Esophagus (tissue), 2 donors: Measurements from ENCODE around the gene ADARB2. TPM values are rescaled to one million over a fixed set of nuclear protein-coding genes. Genes with fewer than 3 reads are reported as not detected.
"Not testable (repeated sequence)": the region's sequence is repeated elsewhere in the genome, so short reads cannot be mapped to it uniquely, and the experiment has no call there.

Experiments used
- H3K27ac ChIP-seq, 2 donors: one replicate each; pipeline ENCODE4 v1.5.1; 2013; ENCODE audit warnings: low read depth in 2 of 2, mild to moderate bottlenecking in 2 of 2, inconsistent platforms in 1 of 2, low read length in 1 of 2, moderate library complexity in 1 of 2
- H3K27me3 ChIP-seq, 2 donors: one replicate each; pipeline ENCODE4 v1.6.1; 2013; ENCODE audit warnings: low read length in 2 of 2, control low read depth in 1 of 2, mild to moderate bottlenecking in 1 of 2; ENCODE audit not compliant: insufficient read depth in 2 of 2, control insufficient read depth in 1 of 2
- H3K36me3 ChIP-seq, 2 donors: one replicate each; pipeline ENCODE4 v1.6.1; 2013; ENCODE audit warnings: low read length in 1 of 2; ENCODE audit not compliant: control insufficient read depth in 2 of 2, insufficient read depth in 2 of 2
- H3K4me1 ChIP-seq, 2 donors: one replicate each; pipeline ENCODE4 v1.6.1; 2013; ENCODE audit warnings: low read length in 1 of 2; ENCODE audit not compliant: control insufficient read depth in 2 of 2, insufficient read depth in 2 of 2
- H3K4me3 ChIP-seq, 2 donors: one replicate each; pipeline ENCODE4 v1.5.1; 2013; ENCODE audit warnings: low read length in 2 of 2, mild to moderate bottlenecking in 2 of 2, low read depth in 1 of 2, moderate library complexity in 1 of 2
- H3K9me3 ChIP-seq, 2 donors: one replicate each; pipeline ENCODE4 v1.6.1; 2013; ENCODE audit warnings: mild to moderate bottlenecking in 2 of 2, low read depth in 1 of 2, low read length in 1 of 2, moderate library complexity in 1 of 2; ENCODE audit not compliant: control insufficient read depth in 2 of 2, insufficient read depth in 1 of 2
- WGBS, 2 donors: extraction: QIAGEN DNeasy Blood & Tissue Kit; methylation state at CpG; one replicate each; pipeline ENCODE4 v1.1.7; 2013; 5-methylcytosine and 5-hydroxymethylcytosine counted together
- polyA plus RNA-seq, 2 donors: library from polyadenylated mRNA; stranded (reverse); fragments of 200-250 nt; gene quantifications; one replicate each; pipeline ENCODE4 v1.2.3, GENCODE V29; 2013
- donor health status: healthy with polysubstance abuse.
- donor health status: Bipolar disorder and iron deficiency.

The ADARB2 gene
- polyA plus RNA-seq, 2 donors: 0.33 to 0.65 TPM

GRCh38 chr10:1346201-1346600 lies 391.1 kb downstream of the ADARB2 start:
- no peaks in the 10 kb centered on the region for H3K27me3 ChIP-seq

DNA sequence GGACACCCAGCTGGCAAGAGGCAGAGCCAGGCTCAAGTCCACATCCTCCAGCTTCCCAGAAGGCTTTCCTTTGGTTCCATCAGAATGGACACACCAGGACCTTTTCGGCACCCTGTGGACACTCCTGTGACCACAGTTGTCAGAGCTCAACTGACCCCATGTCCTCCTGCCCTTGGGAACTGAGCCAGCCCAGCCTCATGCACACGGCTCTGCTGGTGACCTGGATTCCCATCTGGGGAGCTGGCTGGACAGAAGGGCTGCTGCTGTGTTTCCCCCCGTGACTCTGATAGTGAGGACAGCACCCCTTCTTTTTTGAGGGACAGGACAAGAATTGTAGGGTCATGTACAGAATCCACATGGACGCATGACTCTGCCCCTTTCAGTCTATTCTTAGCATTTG lies 392.0 kb downstream of the ADARB2 start:
- Histone ChIP-seq H3K27ac (no peak overlapping the region), H3K36me3 (no peaks in the 10 kb centered on the region), H3K4me1 (no peaks in the 10 kb centered on the region), H3K4me3 (no peak overlapping the region), H3K9me3 (no peaks in the 10 kb centered on the region), H3K27me3 (no peaks in the 10 kb centered on the region)
- WGBS, 2 donors: 72 to 76% methylated on average over 4 of the region's 4 CpGs

More at GRCh38 chr10:1346201-1346600, 391.1 kb downstream of the ADARB2 start:
- 83 to 90% methylated on average over 8 of the region's 8 CpGs for WGBS, 2 donors
- H3K4me1 ChIP-seq: no peaks in the 10 kb centered on the region
- H3K27ac ChIP-seq: no peak overlapping the region
- no peak overlapping the region for H3K4me3 ChIP-seq
- H3K9me3 ChIP-seq: no peaks in the 10 kb centered on the region
- no peaks in the 10 kb centered on the region for H3K36me3 ChIP-seq

DNA sequence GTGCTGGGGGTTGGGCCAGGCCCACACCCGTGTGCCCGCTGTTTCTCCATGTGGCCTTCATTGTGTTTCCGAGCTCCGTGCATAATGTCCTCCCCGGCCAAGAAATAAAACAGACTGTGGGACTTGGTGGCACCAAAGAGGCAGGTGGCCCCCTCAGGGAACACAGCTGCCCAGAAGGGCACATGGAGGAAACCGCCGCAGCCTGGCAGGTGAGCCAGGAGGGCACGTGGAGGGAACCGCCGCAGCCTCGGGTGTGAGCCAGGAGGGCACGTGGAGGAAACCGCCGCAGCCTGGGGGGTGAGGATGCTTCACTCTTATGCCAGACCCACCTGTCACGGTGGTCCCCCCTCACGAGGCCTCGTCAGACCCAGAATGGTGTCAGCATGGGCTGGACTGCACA lies 392.5 kb downstream of the ADARB2 start:
- Histone ChIP-seq H3K9me3 (no peaks in the 10 kb centered on the region), H3K36me3 (no peaks in the 10 kb centered on the region), H3K27me3 (no peaks in the 10 kb centered on the region), H3K4me3 (no peak overlapping the region), H3K4me1 (no peaks in the 10 kb centered on the region), H3K27ac (no peak overlapping the region)
- WGBS, 2 donors: 86 to 87% methylated on average over 16 to 17 of the region's 17 CpGs

DNA sequence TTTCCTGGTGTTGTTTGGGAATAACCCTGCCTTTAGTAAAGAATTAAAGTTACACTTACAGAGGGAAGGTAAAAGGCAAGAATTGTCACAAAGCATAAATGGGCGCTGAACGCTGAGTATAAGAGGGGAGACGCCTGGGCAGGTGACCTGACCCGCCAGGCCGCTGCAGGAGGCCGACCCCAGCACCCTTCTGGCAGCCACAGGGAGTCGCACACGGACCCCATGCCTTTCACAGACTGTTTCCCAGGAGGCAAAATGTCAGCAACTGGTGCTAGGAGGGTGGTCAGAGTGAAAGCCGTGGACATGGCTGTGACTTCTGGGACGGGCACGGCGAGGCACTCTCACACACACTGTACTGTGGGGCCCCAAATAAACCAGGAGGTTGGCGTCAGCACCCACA lies 392.9 kb downstream of the ADARB2 start:
- 89 to 92% methylated on average over 13 of the region's 13 CpGs for WGBS, 2 donors
- Histone ChIP-seq H3K36me3 (no peaks in the 10 kb centered on the region), H3K27ac (no peak overlapping the region), H3K9me3 (no peaks in the 10 kb centered on the region), H3K27me3 (no peaks in the 10 kb centered on the region), H3K4me1 (no peaks in the 10 kb centered on the region), H3K4me3 (no peak overlapping the region)

DNA sequence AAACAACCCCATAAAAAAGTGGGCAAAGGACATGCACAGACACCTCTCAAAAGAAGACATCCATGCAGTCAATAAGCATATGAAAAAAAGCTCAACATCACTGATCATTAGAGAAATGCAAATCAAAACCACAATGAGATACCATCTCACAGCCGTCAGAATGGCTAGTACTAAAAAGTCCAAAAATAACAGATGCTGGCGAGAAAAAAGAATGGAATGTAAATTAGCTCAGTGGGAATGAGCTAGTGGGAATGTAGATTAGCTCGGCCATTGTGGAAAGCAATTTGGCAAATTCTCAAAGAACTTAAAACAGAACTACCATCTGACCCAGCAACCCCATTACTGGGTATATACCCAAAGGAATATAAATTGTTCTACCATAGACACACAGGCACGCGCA lies 394.1 kb downstream of the ADARB2 start:
- H3K9me3 ChIP-seq: no peaks in the 10 kb centered on the region
- WGBS, 2 donors: 77 to 79% methylated on average over 5 of the region's 5 CpGs

GRCh38 chr10:1341052-1341451 lies 396.3 kb downstream of the ADARB2 start:
- 96% methylated on average over 14 of the region's 14 CpGs for WGBS, 2 donors
- not testable (repeated sequence) for H3K4me1 ChIP-seq, H3K36me3 ChIP-seq, H3K4me3 ChIP-seq, H3K27ac ChIP-seq, H3K27me3 ChIP-seq, H3K9me3 ChIP-seq

More for the DNA sequence above, 394.1 kb downstream of the ADARB2 start:
- no peaks in the 10 kb centered on the region for H3K4me1 ChIP-seq
- no peak overlapping the region for H3K4me3 ChIP-seq
- H3K27ac ChIP-seq: no peak overlapping the region
- no peaks in the 10 kb centered on the region for H3K36me3 ChIP-seq
- no peaks in the 10 kb centered on the region for H3K27me3 ChIP-seq

- Histone ChIP-seq H3K27me3 (no peaks in the 10 kb centered on the region), H3K4me1 (no peaks in the 10 kb centered on the region), H3K36me3 (no peaks in the 10 kb centered on the region), H3K9me3 (no peaks in the 10 kb centered on the region), H3K27ac (no peak overlapping the region), H3K4me3 (no peak overlapping the region)
- WGBS, 2 donors: 53 to 58% methylated on average over 6 of the region's 6 CpGs
Observed at GRCh38 chr10:1339396-1339795, 397.9 kb downstream of the ADARB2 start.

- no peaks in the 10 kb centered on the region for H3K4me1 ChIP-seq
- H3K4me3 ChIP-seq: no peak overlapping the region
- no peaks in the 10 kb centered on the region for H3K27me3 ChIP-seq
- no peak overlapping the region for H3K27ac ChIP-seq
- 54% methylated on average over 4 of the region's 4 CpGs for WGBS, 2 donors
- H3K36me3 ChIP-seq: no peaks in the 10 kb centered on the region
- H3K9me3 ChIP-seq: no peaks in the 10 kb centered on the region
Observed at GRCh38 chr10:1335642-1336041, 401.7 kb downstream of the ADARB2 start.

DNA sequence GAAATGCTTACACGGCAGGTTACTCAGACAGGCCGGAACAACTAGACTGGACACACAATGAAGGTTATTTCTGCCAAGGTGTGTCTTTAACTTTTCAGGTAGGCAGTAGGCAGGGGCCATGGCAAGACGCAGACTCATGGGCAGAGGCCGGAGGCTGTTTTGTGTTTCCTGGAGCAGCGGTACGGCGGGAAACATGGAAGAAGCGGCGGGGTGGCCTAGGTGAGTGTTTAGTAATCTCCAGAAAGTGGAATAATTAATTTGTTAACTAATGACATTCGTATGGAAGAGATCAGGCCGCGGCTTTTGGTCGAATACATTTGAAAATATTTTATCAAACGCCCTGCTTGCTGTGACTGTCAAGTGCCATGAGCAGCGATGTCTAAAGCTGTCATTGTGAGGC lies 403.3 kb downstream of the ADARB2 start:
- H3K9me3 ChIP-seq: no peaks in the 10 kb centered on the region
- WGBS, 2 donors: 91 to 95% methylated on average over 15 of the region's 15 CpGs

DNA sequence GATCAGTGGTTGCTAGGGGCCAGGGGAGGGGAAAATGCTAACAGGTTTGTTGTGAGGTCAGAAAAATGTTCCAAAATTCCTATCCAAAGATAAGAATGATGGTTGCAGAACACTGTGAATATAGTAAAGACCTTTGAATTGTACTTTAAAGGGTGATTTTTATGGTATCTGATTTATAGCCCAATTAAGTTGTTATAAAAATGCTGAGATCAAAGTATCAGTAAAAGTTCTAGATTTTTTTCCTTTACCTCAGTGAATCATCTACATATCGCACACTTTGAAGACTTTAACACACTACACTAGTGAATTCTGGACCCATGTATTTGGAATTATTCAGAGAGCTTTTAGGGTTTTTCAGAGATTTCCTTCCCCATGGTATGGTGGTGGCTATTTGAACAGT lies 405.8 kb downstream of the ADARB2 start:
- Histone ChIP-seq H3K27ac (no peak overlapping the region), H3K27me3 (no peaks in the 10 kb centered on the region), H3K4me1 (no peaks in the 10 kb centered on the region), H3K9me3 (peaks cover 0 to 7% of the 10 kb centered on the region in 2 donors), H3K4me3 (no peak overlapping the region), H3K36me3 (no peaks in the 10 kb centered on the region)
- WGBS, 2 donors: 76 to 94% methylated on average over 1 of the region's 1 CpG

More for the DNA sequence above, 403.3 kb downstream of the ADARB2 start:
- Histone ChIP-seq H3K4me3 (no peak overlapping the region), H3K36me3 (no peaks in the 10 kb centered on the region), H3K4me1 (no peaks in the 10 kb centered on the region), H3K27me3 (no peaks in the 10 kb centered on the region), H3K27ac (no peak overlapping the region)
